Calu3 (cell line): ENCODE measurements around the gene IRS2. TPM values are rescaled to one million over a fixed set of nuclear protein-coding genes. Genes with fewer than 3 reads are reported as not detected.

ENCODE experiments used
- BruUV-seq: library from RNA; stranded (reverse); fragments of 400-500 nt; replicated peaks from 2 replicates; lab custom pipeline; 2021; lab: Mats Ljungman, UMichigan
- CTCF ChIA-PET: fragments of 300-600 bp; sonication (Branson Sonifier 250); formaldehyde crosslinking; loops from one replicate; lab custom pipeline; 2022; ENCODE audit warnings: antibody characterized with exemption; lab: Charles Lee
- DNase-seq: peaks from one replicate; pipeline ENCODE4 v3.0.0; 2022
- H3K27ac Mint-ChIP-seq: one replicate; pipeline ENCODE4 v1.8.0; 2022; ENCODE audit warnings: mixed read lengths; ENCODE audit not compliant: unreplicated experiment
- H3K27me3 Mint-ChIP-seq: one replicate; pipeline ENCODE4 v1.8.0; 2022; ENCODE audit warnings: mixed read lengths; ENCODE audit not compliant: unreplicated experiment
- H3K36me3 Mint-ChIP-seq: one replicate; pipeline ENCODE4 v1.8.0; 2022; ENCODE audit warnings: mild to moderate bottlenecking, moderate library complexity, mixed read lengths; ENCODE audit not compliant: insufficient read depth, unreplicated experiment
- H3K4me1 Mint-ChIP-seq: one replicate; pipeline ENCODE4 v1.8.0; 2022; ENCODE audit warnings: mild to moderate bottlenecking, low read depth, mixed read lengths; ENCODE audit not compliant: unreplicated experiment
- H3K4me3 Mint-ChIP-seq: one replicate; pipeline ENCODE4 v1.8.0; 2022; ENCODE audit warnings: mild to moderate bottlenecking, low read depth, moderate library complexity, mixed read lengths; ENCODE audit not compliant: unreplicated experiment
- H3K9me3 Mint-ChIP-seq: one replicate; pipeline ENCODE4 v1.8.0; 2022; ENCODE audit warnings: low read depth, mixed read lengths; ENCODE audit not compliant: unreplicated experiment
- intact Hi-C: fragments of 100-400 bp; cut with micrococcal nuclease; formaldehyde crosslinking; loops from one replicate; pipeline ENCODE4 v1.10.0; 2022; ENCODE audit not compliant: unreplicated experiment
- total RNA-seq: library from RNA; stranded (reverse); gene quantifications from 2 replicates; pipeline ENCODE4 v1.2.3, GENCODE V29; 2022
- TF ChIP-seq, protein P1 (sequence below): fragments of 200-600 bp; IDR thresholded peaks from one replicate; pipeline ENCODE4 v1.8.0; 2022; ENCODE audit warnings: antibody characterized with exemption; ENCODE audit not compliant: unreplicated experiment

The IRS2 gene
- total RNA-seq, 1 experiment from 2014 or later = 5.4 TPM

DNA sequence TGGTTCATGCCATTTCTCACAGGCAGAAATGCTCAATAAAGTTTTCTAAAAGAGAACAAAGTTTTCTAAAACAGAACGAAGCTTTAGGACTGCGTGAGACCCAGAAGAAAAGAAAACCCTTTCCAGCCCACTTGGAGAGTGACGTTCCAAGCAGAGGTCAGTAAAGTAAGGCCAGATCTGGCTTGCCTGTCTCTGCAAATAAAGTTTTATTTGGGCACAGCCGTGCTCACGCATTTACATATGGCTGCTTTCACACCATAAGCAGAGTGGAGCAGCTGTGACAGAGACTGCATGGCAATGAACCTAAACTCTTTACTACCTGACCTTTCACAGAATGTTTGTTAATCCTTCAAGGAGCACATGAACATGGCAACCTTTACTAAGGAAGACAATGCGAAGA lies 23.6 kb downstream of the IRS2 start:
- no peaks in the 10 kb centered on the region for H3K27me3 Mint-ChIP-seq
- no TSS peak for BruUV-seq
- no peak for DNase-seq
- no peak overlapping the region for H3K27ac Mint-ChIP-seq
- H3K36me3 Mint-ChIP-seq = no peaks in the 10 kb centered on the region
- H3K4me3 Mint-ChIP-seq = no peak overlapping the region
- H3K4me1 Mint-ChIP-seq = no peaks in the 10 kb centered on the region
- CTCF ChIA-PET = no interaction called here
- TF ChIP-seq, protein P1, sequence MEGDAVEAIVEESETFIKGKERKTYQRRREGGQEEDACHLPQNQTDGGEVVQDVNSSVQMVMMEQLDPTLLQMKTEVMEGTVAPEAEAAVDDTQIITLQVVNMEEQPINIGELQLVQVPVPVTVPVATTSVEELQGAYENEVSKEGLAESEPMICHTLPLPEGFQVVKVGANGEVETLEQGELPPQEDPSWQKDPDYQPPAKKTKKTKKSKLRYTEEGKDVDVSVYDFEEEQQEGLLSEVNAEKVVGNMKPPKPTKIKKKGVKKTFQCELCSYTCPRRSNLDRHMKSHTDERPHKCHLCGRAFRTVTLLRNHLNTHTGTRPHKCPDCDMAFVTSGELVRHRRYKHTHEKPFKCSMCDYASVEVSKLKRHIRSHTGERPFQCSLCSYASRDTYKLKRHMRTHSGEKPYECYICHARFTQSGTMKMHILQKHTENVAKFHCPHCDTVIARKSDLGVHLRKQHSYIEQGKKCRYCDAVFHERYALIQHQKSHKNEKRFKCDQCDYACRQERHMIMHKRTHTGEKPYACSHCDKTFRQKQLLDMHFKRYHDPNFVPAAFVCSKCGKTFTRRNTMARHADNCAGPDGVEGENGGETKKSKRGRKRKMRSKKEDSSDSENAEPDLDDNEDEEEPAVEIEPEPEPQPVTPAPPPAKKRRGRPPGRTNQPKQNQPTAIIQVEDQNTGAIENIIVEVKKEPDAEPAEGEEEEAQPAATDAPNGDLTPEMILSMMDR = no peak
- H3K9me3 Mint-ChIP-seq = no peaks in the 10 kb centered on the region
- intact Hi-C loops = no loop called here

DNA sequence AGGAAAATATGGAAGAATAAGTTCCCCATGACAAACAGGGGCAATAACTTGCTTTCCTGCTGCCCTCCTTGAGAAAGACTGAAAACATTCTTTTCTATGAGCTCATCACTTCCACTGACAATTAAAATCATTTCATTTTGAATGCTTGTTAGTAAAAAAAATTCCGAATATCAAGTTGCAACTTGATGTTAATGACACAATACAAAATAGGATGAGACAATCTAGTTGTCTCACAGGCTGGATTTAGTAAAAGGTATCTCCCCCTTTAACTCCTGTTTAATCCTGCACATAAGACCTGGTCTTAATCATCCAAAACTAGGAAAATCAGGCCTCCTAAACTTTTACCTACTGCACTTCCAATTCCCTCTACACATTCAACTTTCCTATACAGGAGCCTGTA lies 24.7 kb downstream of the IRS2 start:
- intact Hi-C loops = no loop called here
- BruUV-seq = no TSS peak
- Mint-ChIP-seq H3K4me1 (no peaks in the 10 kb centered on the region), H3K4me3 (no peak overlapping the region), H3K27ac (no peak overlapping the region), H3K36me3 (no peaks in the 10 kb centered on the region), H3K9me3 (no peaks in the 10 kb centered on the region), H3K27me3 (no peaks in the 10 kb centered on the region)
- TF ChIP-seq, protein P1 = no peak
- CTCF ChIA-PET = no interaction called here
- DNase-seq = no peak

DNA sequence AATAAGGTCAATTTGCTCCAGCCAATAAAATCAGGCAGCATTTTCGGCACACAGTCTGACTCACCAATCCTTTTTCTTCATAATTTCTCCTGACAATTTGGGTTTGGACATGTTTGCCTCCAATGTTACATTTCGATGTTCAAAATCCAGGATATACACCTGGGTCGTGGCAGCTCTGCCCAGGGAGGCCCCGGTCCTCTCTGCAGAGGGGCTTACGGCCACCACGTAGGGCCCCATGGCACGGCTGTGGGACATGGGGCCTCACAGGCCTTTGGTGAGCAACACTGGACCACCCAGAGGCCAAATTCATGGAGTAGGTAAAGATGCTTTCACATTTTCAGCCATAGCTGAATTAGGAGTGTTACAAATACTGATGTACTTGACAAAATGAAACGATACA lies 25.4 kb downstream of the IRS2 start:
- H3K4me1 Mint-ChIP-seq = no peaks in the 10 kb centered on the region

DNA sequence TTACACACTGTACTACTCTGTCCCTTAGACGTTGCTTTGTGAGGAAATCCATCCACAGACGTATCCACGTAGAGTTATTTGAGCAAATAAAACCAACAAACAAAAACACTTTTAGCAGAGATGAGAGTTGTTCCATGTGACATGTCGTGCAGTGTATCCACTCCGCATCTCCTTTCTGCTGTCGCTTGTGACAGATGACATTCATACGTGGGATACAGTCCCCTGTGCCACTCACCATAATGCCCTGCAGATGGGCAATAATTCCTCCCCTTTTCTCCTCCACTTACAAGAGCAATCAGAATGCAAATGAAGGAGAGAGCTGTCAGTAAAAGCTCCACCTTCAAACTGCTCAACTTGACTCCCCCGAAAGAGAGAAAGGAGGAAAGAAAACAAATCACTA lies 26.0 kb downstream of the IRS2 start:
- no peak for DNase-seq
- intact Hi-C loops = no loop called here
- no peaks in the 10 kb centered on the region for H3K4me1 Mint-ChIP-seq
- CTCF ChIA-PET = no interaction called here
- H3K36me3 Mint-ChIP-seq = no peaks in the 10 kb centered on the region
- H3K9me3 Mint-ChIP-seq = no peaks in the 10 kb centered on the region
- no peaks in the 10 kb centered on the region for H3K27me3 Mint-ChIP-seq
- TF ChIP-seq, protein P1 = no peak
- H3K4me3 Mint-ChIP-seq = no peak overlapping the region
- no TSS peak for BruUV-seq
- no peak overlapping the region for H3K27ac Mint-ChIP-seq

More for the DNA sequence above, 25.4 kb downstream of the IRS2 start:
- intact Hi-C loops = no loop called here
- Mint-ChIP-seq H3K27me3 (no peaks in the 10 kb centered on the region), H3K9me3 (no peaks in the 10 kb centered on the region), H3K36me3 (no peaks in the 10 kb centered on the region), H3K4me3 (no peak overlapping the region), H3K27ac (no peak overlapping the region)
- CTCF ChIA-PET = no interaction called here
- no peak for DNase-seq
- no TSS peak for BruUV-seq
- TF ChIP-seq, protein P1 = no peak
